Suppressor macrophage (primary cell): ENCODE data around the gene FAAH2.
"Not testable (repeated sequence)": the region's sequence is repeated elsewhere in the genome, so short reads cannot be mapped to it uniquely, and the experiment has no call there.

Experiments used
- DNase-seq, 4 experiments: peaks; one replicate each; pipeline ENCODE4 v3.0.0-alpha.2; 2020 to 2022

The FAAH2 gene

DNA sequence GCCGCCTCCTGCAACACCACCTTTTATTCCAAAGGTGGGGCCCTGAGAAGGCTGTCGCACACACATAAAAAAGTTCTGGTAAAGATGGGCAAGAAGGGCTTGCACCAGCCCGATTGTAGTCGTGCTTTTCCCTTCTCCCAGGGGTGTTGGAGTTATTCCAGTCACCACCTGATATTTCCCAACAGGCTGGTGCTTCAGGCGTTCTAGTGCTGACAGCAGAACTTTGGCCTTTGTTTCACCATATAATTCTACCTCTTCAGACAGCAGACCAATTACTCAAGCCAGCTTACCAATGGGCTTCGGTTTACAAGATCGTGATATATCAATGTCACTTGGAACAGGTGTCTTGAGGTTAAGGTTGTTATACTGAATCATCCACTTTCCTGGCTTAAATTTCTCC lies 107.7 kb downstream of the FAAH2 start:
- DNase-seq, result not testable (repeated sequence)

DNA sequence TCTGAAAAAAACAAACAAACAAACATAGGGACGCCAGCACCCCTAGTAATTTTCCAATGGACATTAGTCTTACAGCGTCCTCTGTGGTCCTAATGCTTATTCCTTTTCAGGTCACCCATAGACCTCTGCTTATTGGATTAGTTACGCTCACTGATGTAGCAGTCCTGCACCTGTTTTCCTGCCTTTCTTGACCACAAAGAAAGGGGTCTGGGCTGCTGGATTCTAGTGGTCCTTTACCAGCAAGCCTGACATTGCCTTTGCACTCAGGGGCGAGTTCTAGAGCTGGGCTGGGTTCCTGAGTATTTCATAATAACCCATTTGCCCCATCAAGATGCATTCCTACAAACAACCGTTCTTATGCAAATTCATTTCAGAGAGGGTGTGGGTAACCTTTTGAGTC lies 116.7 kb downstream of the FAAH2 start:
- not testable (repeated sequence) for DNase-seq

DNA sequence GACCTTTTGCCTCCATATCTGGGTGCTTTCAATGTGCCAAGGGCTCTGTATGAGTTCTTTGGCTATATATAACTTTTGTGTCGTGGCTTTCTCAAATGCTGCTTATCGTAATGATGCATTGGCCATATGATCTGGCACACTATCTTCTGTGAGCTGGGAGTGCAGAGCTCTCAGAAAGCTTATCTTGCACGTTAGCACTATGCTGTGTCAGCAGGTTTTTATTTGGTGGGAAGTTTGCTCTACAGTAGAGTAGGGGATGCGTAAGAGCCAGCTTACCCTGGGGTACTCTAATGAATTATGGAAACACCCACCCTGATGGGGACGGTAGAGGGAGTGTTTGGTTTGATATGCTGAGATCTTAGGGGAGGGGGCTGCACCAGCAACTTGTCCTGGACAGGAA lies 119.6 kb downstream of the FAAH2 start:
- no peak for DNase-seq

DNA sequence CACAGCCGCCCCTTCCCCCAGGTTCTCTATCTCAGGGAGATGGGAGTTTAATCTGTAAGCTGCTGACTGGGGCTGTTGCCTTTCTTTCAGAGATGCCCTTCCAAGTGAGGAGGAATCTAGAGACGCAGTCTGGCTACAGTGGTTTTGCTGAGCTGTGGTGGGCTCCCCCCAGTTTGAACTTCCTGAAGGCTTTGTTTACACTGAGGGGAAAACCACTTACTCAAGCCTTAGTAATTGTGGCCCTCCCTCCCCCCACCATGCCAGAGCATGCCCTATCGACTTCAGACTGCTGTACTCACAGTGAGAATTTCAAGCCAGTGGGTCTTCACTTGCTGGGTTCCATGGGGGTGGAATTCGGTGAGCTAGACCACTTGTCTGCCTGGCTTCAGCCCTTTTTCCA lies 131.3 kb downstream of the FAAH2 start:
- DNase-seq, result no peak

DNA sequence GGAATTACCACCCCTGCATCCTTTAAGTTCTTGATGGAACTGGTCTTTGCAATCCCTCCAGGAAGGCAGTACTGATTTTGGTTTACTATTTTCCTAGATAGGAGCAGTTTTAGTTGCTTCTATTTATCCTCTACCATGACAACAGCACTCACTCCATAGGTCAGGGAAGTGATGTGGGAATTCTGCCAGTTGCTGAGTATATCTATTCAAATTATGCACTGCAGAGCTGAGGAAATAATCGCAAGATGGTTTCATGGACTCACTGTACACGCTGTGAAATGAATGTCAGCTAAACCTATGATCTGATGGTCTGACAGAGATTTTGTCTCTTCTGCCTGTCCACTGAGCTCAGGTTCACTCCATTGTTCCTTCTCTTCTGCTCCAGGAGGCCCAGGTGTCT lies 135.8 kb downstream of the FAAH2 start:
- DNase-seq, result no peak

DNA sequence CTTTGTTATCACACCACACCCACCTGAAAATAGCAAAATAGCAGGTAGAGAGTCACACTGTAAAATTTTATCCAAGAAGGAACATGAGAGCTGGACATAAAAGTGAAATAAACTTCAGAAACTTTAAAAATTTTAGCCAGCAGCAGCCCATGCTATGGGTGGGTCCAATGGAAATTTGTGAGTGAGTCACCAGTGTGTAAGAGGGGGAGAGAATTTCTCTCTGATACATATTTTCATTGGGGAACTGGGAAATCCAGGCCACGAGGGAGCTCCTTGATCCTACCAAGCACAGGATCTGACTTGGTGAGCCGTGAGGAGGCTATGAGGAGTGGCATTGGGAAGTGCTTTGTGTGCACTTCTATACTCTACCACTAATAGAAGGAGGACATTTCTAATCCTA lies 136.3 kb downstream of the FAAH2 start:
- DNase-seq, result no peak

DNA sequence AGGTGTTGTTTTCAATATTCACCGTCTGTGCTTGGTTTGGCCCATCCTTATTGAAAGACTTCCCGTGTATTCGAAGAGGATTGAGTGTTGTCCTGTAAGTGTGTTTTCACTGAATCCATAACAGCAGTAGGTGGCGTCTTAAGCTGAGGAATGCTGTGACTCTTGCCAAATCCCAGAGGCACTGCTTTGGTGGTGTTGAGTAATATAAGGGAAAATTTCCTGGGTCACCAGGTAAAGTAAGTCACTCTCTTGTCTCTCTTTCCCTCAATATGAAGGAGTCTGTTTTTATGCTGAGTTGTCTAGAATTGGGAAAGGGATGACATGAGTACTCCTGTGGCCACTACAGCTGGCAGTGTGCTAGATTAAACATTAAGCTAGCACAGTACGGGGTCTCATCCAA lies 158.6 kb downstream of the FAAH2 start:
- no peak for DNase-seq

DNA sequence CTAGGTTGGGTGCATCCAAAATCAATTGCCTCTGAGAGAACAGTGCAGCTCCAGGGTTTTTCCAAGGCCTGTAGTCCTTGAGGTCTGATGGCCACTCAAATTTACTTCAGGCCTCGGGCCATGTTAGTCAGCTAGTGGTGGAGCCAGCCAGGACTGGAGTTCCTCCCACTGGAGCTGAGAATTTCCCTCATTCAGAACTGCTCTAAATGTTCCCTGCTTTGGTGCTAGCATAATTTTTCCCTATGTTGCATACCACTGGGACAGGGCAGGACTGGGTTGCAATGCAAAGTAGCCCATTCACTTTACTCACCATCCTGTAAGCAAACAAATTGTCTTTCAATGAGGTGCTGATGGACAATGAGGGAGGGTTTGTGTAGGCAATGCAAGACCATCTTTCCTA lies 159.3 kb downstream of the FAAH2 start:
- DNase-seq, result no peak

DNA sequence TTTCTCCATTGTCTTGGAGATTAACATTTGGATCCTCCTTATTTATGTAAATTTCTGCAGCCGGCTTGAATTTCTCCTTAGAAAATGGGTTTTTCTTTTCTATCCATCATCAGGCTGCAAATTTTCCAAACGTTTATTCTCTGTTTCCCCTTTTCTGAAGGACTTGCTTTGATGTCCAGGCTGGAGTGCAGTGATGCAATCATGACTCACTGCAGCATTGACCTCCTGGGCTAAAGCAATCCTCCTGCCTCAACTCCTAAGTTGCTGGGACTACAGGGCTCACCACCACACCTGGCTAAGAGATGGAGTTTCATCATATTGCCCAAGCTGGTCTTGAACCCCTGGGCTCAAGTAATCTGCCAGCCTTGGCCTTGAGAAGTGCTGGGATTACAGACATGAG lies 161.3 kb downstream of the FAAH2 start:
- peak in 1 of 4 experiments; percentile 0 for DNase-seq

DNA sequence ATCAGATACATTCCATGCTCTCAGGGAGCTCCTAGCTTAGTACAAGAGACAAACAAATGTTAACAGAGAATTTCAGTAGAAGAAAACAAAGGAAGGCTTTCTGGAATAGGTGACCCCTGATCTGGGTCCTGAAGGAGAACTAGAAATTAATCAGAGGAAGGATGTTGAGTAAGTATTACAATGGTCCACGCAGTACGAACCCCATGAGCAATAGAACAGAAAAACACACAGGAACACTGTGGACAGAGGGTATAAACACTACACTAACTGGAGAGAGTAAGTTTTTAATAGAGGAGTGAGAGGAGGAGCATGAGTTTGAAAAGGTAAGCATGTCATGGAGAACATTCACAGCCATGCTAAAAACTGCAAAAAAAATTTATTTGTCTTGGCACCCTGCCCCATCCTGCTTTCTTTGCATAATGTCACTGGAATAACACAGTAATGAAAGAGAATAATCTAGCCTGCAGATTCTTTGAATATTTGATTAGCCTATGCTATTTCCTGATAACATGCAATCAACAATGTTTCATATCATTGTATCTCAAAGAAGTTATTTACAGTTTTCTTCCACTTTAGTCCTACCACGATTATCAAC lies 165.0 kb downstream of the FAAH2 start:
- DNase-seq, result no peak

DNA sequence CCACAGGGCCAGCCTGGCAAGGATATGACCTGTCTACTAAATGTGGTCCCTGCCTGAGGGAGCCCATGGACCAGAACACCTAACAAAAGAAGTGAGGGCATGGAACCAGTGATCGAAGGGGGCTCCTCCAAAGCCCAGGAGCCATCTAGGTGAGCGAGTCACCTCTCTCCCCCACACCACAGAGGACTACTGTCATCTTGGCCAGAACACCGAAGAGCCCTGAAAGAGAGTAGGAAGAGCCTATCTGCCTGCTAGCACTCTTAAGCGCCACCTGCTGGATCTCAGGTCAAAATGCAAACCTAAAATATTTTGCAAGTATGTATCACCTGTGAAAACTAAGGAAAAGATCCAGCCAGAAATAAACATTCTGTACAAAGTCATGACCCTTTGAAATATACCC lies 167.4 kb downstream of the FAAH2 start:
- peak; percentile 0 to 44 (median 24) for DNase-seq

DNA sequence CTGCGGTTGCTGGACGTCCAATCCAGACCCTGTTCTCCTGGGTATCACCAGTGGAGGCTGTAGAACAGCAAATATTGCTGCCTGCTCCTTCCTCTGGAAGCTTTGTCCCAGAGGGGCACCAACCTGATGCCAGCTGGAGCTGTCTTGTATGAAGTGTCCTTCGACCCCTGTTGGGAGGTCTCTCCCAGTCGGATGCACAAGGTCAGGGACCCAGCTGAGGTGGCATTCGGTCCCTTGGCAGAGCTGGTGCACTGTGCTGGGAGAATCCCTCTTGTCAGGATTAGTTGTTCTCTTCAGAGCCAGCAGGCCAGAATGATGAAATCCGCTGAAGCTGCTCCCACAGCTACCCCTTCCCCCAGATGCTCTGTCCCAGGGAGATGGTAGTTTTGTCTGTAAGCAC lies 195.0 kb downstream of the FAAH2 start:
- DNase-seq, result no peak

DNA sequence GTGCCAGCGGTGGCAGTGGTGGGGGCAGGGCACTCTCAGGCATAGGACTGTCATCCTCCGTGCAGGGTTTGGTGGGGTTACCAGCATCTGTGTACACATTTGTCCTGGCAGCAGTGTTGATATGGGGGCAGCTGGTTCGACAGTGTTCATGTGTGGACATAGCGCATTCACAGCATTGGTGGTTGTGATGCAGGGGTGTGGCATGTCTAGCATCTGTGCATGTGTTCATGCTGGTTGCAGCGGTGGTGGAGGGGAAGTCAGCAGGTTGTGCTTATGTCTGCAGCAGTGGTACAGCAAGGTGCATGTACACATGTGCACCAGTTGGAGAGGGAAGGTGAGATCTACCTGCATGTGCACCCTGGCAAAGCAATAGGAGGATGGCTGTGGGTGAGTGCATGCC lies 230.0 kb downstream of the FAAH2 start:
- DNase-seq, result no peak

DNA sequence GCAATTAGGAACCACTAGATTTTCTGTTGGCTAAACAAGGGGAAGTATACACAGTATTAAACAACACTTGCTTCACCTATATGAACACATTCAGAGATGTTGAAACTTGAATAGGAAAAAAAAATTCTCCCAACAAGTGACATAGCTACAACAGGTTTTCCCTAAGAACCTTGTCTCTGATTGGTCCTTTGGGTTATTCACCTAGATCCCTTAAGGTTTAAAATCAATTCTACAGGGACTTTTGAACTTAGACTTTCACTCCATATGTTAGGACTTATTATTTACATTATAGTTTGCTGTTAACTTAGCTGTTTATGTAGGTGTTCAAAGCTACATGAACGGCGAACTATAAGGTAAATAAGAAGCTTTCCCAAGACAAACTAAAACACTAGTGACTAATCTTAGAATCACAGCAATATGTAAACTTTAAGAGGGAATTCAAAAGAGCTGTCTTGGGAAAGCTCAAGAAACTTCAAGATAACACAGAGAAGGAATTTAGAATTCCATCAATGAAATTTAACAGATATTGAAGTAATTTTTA lies 233.1 kb downstream of the FAAH2 start:
- no peak for DNase-seq

DNA sequence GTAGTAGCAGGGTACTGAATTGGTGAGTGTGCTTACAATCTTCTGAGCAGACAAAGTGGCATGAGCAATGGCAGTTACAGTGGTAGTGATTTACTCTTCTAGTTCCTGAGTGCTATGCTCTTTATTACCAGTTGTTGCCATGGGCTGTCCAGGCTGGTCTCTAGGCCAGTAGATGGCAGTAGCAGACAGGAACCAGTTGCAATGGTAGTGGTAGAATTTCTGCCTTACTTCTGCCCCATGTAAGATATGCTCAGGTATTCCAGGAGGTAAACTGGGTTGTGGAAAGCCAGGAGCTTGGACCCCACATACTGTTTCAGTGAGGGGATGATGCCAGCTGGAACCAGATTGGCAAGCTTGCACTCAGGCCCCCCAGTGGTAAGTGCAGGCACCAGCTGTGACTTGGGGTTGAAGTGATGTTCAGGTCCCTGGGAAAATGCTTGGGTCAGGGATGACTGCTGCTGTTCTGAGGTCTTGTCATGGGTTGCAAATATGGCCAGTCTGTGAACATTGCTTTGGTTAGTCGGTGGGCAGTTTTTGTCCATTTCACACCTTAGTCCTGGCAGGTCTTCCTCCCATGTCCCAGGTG lies 242.3 kb downstream of the FAAH2 start:
- DNase-seq, result no peak
